ENCODE results near the gene FEV.
A peak's percentile ranks its signal among the peaks of the same experiment; 100 is the strongest.

Gene FEV

DNA sequence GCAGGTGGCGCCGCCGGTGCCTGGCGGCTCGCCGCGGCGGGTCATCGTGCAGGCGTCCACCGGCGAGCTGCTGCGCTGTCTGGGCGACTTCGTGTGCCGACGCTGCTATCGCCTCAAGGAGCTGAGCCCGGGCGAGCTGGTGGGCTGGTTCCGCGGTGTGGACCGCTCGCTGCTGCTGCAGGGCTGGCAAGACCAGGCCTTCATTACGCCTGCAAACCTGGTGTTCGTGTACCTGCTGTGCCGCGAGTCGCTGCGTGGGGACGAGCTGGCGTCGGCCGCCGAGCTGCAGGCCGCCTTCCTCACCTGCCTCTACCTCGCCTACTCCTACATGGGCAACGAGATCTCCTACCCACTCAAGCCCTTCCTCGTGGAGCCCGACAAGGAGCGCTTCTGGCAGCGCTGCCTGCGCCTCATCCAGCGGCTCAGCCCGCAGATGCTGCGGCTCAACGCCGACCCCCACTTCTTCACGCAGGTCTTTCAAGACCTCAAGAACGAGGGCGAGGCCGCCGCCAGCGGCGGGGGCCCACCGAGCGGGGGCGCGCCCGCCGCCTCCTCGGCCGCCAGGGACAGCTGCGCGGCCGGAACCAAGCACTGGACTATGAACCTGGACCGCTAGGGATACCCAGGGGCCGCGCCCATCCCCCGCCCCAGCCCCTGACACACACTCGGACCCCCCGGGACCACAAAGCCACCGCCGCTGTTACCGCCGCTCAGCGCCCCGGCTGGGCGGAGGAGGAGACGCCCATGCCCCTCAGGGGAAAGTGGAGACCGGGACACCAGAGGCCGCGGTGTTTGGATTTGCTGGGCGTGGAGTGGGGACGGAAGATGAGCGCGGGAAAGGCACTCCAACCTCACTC is 24.4 kb downstream of the FEV start:
- no peak overlapping the region for H3K4me3 ChIP-seq (ENCODE audit: low read depth, low read length)
- TF ChIP-seq CTCF (IDR thresholded peaks at IDR 0.05; ENCODE audit: insufficient read depth, low read length, missing control alignments): no peak
- ChIA-PET CTCF (interaction anchor here (1.5 kb wide), 1 partner anchor 20 kb away, joined by 6 read pairs; no protein-coding TSS in a partner anchor), POLR2A (no interaction called here)
- no peak for DNase-seq (ENCODE audit: low read depth, low spot score)

DNA sequence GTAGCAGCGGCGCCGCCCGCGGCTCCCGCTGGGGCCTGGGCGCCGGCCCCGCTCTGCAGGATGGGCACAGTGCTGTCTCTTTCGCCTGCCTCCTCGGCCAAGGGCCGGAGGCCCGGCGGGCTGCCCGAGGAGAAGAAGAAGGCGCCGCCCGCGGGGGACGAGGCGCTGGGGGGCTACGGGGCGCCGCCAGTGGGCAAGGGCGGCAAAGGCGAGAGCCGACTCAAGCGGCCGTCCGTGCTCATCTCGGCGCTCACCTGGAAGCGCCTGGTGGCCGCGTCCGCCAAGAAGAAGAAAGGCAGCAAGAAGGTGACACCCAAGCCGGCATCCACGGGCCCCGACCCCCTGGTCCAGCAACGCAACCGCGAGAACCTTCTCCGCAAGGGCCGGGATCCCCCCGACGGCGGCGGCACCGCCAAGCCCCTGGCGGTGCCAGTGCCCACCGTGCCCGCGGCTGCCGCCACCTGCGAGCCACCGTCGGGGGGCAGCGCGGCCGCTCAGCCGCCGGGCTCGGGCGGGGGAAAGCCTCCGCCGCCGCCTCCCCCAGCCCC is 25.1 kb downstream of the FEV start:
- no peak for TF ChIP-seq CTCF (IDR thresholded peaks at IDR 0.05; ENCODE audit: insufficient read depth, low read length, missing control alignments)
- peak overlapping the region; percentile 44 for H3K4me3 ChIP-seq (ENCODE audit: low read depth, low read length)
- no peak for DNase-seq (ENCODE audit: low read depth, low spot score)
- POLR2A ChIA-PET: no interaction called here
- CTCF ChIA-PET: interaction anchor here (0.6 to 2.3 kb wide), 4 partner anchors 20 to 61 kb away, joined by 3 to 9 read pairs (median 4); no protein-coding TSS in a partner anchor

DNA sequence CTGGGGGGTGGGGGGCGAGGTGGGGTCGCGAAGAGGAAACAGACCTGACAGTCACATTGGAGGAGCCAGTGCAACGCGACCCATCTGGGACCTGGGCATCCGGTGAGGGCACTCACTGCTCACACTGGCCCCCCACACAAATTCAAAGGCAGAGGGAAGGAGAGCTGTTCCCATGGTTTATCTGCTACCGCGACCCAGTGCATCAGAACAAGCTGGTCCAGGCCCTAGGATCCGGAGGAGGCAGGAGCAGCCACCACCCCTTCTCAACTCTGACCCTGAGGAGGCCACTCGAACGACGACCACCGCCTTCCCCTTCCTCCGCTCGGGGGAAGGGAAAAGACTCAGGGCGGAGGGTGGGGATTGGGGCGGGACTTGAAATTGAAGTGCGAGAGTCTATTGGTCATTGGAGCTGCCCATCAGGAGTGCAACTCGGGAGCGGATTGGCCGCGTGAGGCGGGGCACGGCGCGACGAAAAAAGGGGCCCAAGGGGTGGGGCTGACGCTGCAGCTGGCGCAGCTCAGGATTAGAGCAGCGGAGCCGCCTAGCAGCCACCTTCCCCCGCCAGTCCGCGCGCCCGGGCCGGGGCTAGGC is 25.7 kb downstream of the FEV start, which contains the start of gene CDK5R2:
Gene CDK5R2, plus strand, starts transcription at position 526 of the 591 bp plus-strand sequence. CDS start 155 bp downstream, outside the sequence.
- no peak for TF ChIP-seq CTCF (IDR thresholded peaks at IDR 0.05; ENCODE audit: insufficient read depth, low read length, missing control alignments)
- peak within 1 kb of the TSS; percentile 44 for H3K4me3 ChIP-seq (ENCODE audit: low read depth, low read length)
- CTCF ChIA-PET: interaction anchor here (0.6 to 2.3 kb wide), 5 partner anchors 21 to 69 kb away, joined by 3 to 9 read pairs (median 4); no protein-coding TSS in a partner anchor
- DNase-seq (ENCODE audit: low read depth, low spot score): no peak
- POLR2A ChIA-PET: no interaction called here

GRCh38 chr2:218958276-218958675 is 26.7 kb downstream of the FEV start:
- ChIA-PET CTCF (interaction anchor here (0.7 to 2.3 kb wide), 6 partner anchors 19 to 71 kb away, joined by 3 to 9 read pairs (median 4); no protein-coding TSS in a partner anchor), POLR2A (no interaction called here)
- no peak for DNase-seq (ENCODE audit: low read depth, low spot score)
- TF ChIP-seq CTCF (IDR thresholded peaks at IDR 0.05; ENCODE audit: insufficient read depth, low read length, missing control alignments): no peak
- H3K4me3 ChIP-seq (ENCODE audit: low read depth, low read length): no peak overlapping the region

GRCh38 chr2:218957671-218958070 is 27.3 kb downstream of the FEV start:
- POLR2A ChIA-PET: no interaction called here
- H3K4me3 ChIP-seq (ENCODE audit: low read depth, low read length): no peak overlapping the region
- TF ChIP-seq CTCF (IDR thresholded peaks at IDR 0.05; ENCODE audit: insufficient read depth, low read length, missing control alignments): no peak
- DNase-seq (ENCODE audit: low read depth, low spot score): no peak
- CTCF ChIA-PET: interaction anchor here (0.7 to 2.3 kb wide), 5 partner anchors 19 to 70 kb away, joined by 3 to 9 read pairs (median 5); no protein-coding TSS in a partner anchor

DNA sequence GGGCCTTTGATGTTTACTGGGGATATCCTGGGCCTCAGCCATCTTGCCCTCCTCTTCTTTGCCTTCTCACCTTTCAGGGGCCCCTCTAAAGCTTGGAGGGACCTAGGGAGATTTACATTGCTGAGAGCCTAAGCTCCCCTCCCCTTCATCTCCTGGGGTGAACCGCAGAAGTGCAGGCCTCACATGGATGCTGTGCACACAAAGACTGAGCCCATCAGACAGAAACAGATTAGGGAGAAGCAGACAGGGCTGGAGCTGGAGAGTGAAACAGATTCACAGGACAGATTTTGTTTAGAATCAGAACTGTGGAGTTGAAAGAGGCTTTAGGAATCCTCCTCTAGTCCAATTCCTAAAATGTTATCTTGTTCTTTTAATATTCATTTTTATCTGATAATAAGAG is 28.9 kb downstream of the FEV start:
- POLR2A ChIA-PET: no interaction called here
- CTCF ChIA-PET: interaction anchor here (1.2 kb wide), 1 partner anchor 24 kb away, joined by 4 read pairs; no protein-coding TSS in a partner anchor

More for the DNA sequence above, 28.9 kb downstream of the FEV start:
- H3K4me3 ChIP-seq (ENCODE audit: low read depth, low read length): no peak overlapping the region
- DNase-seq (ENCODE audit: low read depth, low spot score): no peak
- no peak for TF ChIP-seq CTCF (IDR thresholded peaks at IDR 0.05; ENCODE audit: insufficient read depth, low read length, missing control alignments)

Measured in AG04449 (cell line).